Psoas muscle (tissue), 8 donors: ENCODE results near the gene SMC6. TPM values are rescaled to one million over a fixed set of nuclear protein-coding genes. Genes with fewer than 3 reads are reported as not detected.

Experiments used
- ATAC-seq, 4 donors: fragments of 200-7000 bp; cut with Tn5 transposase; one replicate each; pipeline ENCODE4 v1.9.1; 2020; ENCODE audit warnings: moderate library complexity in 3 of 4, mild to moderate bottlenecking in 2 of 4
- DNase-seq, 2 donors: peaks; one replicate each; pipeline ENCODE4 v3.0.0-alpha.2; 2020
- H3K27ac ChIP-seq: fragments of 200-600 bp; one replicate; pipeline ENCODE4 v1.8.0; 2022
- H3K27me3 ChIP-seq, 3 donors: fragments of 200-600 bp in 1 of 3; one replicate each; pipeline versions ENCODE4 v1.6.1 to v1.8.0; 2013 to 2022; ENCODE audit warnings: low read length in 2 of 3, mild to moderate bottlenecking in 2 of 3, moderate library complexity in 1 of 3; ENCODE audit not compliant: insufficient read depth in 3 of 3
- H3K36me3 ChIP-seq, 2 donors: fragments of 200-600 bp in 1 of 2; one replicate each; pipeline versions ENCODE4 v1.6.1 to v1.8.0; 2013 to 2022; ENCODE audit warnings: low read depth in 1 of 2, mild to moderate bottlenecking in 1 of 2, moderate library complexity in 1 of 2; ENCODE audit not compliant: insufficient read depth in 1 of 2
- H3K4me1 ChIP-seq: fragments of 200-600 bp; one replicate; pipeline ENCODE4 v1.8.0; 2022
- H3K4me3 ChIP-seq: fragments of 200-600 bp; one replicate; pipeline ENCODE4 v1.8.0; 2022; ENCODE audit warnings: mild to moderate bottlenecking
- H3K9me3 ChIP-seq: fragments of 200-600 bp; one replicate; pipeline ENCODE4 v1.8.0; 2022
- WGBS, 3 donors: extraction: QIAGEN DNeasy Blood & Tissue Kit; methylation state at CpG; one replicate each; pipeline versions ENCODE4 v1.1.6 to v1.1.7; 2013; 5-methylcytosine and 5-hydroxymethylcytosine counted together
- intact Hi-C, 2 donors: fragments of 100-400 bp; cut with DNase I; formaldehyde crosslinking; loops; one replicate each; pipeline versions ENCODE4 v1.11.0 to v1.14.2; 2022
- polyA plus RNA-seq, 3 donors: library from polyadenylated mRNA; stranded (reverse); fragments of 200-250 nt; gene quantifications; one replicate each; pipeline ENCODE4 v1.2.3, GENCODE V29; 2013
- total RNA-seq, 4 donors: library from RNA; stranded (reverse); fragmentation: NEBNext Ultra II Directional in 2 of 4; extraction: Animal tissue kit (Norgen Biotek cat#: 25700) in 2 of 4; gene quantifications; one replicate each; pipeline versions ENCODE4 v1.2.1 to v1.2.4, GENCODE V29; 2021 to 2023
- TF ChIP-seq, protein P1 (sequence below): fragments of 200-600 bp; IDR thresholded peaks from one replicate; pipeline ENCODE4 v1.8.0; 2022; ENCODE audit warnings: antibody characterized with exemption
- donor health status: healthy with polysubstance abuse.
- donor health status: DM: no; HTN: no; CAD: no; lungs with moderate emphysema.
- donor health status: Bipolar disorder and iron deficiency.
- donor health status: healthy.
- donor health status: DM: yes; HTN: yes; CAD: no.
- donor health status: DM: no; HTN: no; CAD: no.
- donor health status: DM: no; HTN: no; CAD: no.
- donor health status: DM: yes; HTN: yes; CAD: no.

Gene SMC6
- total and polyA plus RNA-seq, 7 donors: 4.8 to 10.5 (median 9.3) TPM

DNA sequence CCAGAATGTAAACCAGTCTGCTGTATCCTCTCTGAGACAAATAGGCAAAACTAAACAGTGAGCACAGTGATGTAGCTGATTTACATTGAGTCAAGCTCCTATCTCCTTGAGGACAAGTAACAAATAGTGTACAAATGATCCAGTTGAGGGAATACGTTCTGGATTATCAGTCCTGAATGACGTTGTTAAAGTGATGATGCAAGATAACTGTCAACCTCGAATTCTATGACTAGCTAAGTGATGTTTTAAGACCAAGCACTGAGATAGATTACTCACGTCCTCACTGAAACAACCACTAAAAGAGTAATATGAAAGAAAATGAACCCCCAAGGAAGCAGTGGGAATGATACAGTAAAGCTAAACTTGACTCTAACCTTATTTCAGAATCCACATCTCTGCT is 46.8 kb downstream of the SMC6 start:
- intact Hi-C loops: no loop called here
- H3K27ac ChIP-seq: no peak overlapping the region
- no peak overlapping the region for H3K4me3 ChIP-seq
- ATAC-seq (no peak), DNase-seq (no peak)
- H3K4me1 ChIP-seq: no peaks in the 10 kb centered on the region
- no peaks in the 10 kb centered on the region for H3K9me3 ChIP-seq
- TF ChIP-seq, protein P1, sequence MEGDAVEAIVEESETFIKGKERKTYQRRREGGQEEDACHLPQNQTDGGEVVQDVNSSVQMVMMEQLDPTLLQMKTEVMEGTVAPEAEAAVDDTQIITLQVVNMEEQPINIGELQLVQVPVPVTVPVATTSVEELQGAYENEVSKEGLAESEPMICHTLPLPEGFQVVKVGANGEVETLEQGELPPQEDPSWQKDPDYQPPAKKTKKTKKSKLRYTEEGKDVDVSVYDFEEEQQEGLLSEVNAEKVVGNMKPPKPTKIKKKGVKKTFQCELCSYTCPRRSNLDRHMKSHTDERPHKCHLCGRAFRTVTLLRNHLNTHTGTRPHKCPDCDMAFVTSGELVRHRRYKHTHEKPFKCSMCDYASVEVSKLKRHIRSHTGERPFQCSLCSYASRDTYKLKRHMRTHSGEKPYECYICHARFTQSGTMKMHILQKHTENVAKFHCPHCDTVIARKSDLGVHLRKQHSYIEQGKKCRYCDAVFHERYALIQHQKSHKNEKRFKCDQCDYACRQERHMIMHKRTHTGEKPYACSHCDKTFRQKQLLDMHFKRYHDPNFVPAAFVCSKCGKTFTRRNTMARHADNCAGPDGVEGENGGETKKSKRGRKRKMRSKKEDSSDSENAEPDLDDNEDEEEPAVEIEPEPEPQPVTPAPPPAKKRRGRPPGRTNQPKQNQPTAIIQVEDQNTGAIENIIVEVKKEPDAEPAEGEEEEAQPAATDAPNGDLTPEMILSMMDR: no peak
- peaks cover 10 to 99% of the 10 kb centered on the region in 2 donors for H3K36me3 ChIP-seq
- WGBS, 3 donors: 93 to 95% (median 93%) methylated on average over 4 of the region's 4 CpGs
- no peaks in the 10 kb centered on the region for H3K27me3 ChIP-seq

DNA sequence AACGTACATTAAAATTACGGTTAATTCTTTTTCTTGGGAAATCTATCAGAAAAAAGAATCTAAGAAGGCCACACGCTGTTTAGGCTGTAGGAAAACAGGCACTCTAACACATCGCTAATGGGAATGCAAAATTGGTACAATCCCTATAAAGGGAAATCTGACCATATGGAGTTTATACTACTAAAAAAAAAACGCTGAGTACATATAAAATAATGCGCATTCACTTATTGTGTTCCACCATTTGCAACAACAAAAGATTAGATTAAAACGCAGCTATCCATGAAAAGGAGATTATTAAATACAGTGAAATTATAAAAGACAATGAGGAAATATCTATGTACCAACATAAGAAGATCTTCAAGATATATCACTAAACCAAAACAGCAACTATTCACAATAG is 62.8 kb downstream of the SMC6 start:
- intact Hi-C loops: no loop called here
- Histone ChIP-seq H3K9me3 (no peaks in the 10 kb centered on the region), H3K36me3 (peaks cover 2 to 70% of the 10 kb centered on the region in 2 donors), H3K27me3 (no peaks in the 10 kb centered on the region), H3K27ac (no peak overlapping the region), H3K4me1 (no peaks in the 10 kb centered on the region), H3K4me3 (no peak overlapping the region)
- ATAC-seq (no peak), DNase-seq (no peak)
- TF ChIP-seq, protein P1: no peak
- 98% methylated on average over 7 of the region's 7 CpGs for WGBS, 3 donors

DNA sequence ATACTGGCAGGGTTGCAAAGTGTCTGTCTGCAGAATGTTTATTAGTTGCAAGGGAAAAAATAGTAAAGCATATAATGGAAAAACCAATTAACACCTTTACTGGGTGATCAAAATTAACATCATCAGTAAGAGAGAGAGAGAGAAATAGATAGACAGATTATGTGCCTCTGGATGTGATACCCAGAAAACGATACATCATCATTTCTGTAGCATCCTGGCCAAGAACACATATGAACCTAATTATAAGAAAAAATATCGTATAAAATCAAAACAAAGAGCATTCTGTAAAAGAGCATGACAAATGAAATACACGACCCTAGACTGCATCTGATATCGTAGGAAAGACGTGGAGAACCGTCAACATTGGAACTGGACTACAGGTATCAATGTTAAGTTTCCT is 64.6 kb downstream of the SMC6 start:
- TF ChIP-seq, protein P1: no peak
- peaks cover 0 to 53% of the 10 kb centered on the region in 2 donors for H3K36me3 ChIP-seq
- no peak for ATAC-seq

DNA sequence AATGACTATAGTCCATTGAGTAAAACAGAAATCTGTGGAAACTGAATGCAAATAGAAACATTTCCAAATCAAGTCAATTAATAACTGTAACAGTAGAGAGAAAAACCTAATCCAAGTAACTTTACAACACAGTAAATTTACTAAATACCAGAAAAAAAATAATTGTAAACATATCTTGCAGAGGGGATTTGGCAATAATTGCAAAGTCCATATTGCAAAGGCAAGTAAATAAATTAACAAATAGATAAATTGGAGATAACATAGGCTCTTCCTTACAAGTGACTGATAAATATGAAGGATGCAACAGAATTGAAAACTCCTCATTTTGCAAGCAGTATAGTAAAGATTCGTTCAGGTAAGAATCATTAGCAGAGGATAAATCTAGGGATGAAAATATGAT is 65.0 kb downstream of the SMC6 start:
- peaks cover 0 to 52% of the 10 kb centered on the region in 2 donors for H3K36me3 ChIP-seq
- ATAC-seq (no peak), DNase-seq (no peak)
- H3K27me3 ChIP-seq: no peaks in the 10 kb centered on the region
- no peak overlapping the region for H3K4me3 ChIP-seq
- H3K9me3 ChIP-seq: no peaks in the 10 kb centered on the region
- TF ChIP-seq, protein P1: no peak
- H3K4me1 ChIP-seq: no peaks in the 10 kb centered on the region
- 86 to 92% (median 88%) methylated on average over 1 of the region's 1 CpG for WGBS, 3 donors
- intact Hi-C loops: no loop called here
- no peak overlapping the region for H3K27ac ChIP-seq

More for the DNA sequence above, 64.6 kb downstream of the SMC6 start:
- Histone ChIP-seq H3K4me3 (no peak overlapping the region), H3K9me3 (no peaks in the 10 kb centered on the region), H3K4me1 (no peaks in the 10 kb centered on the region), H3K27ac (no peak overlapping the region), H3K27me3 (no peaks in the 10 kb centered on the region)
- DNase-seq: no peak
- 79 to 89% (median 82%) methylated on average over 6 of the region's 6 CpGs for WGBS, 3 donors
- intact Hi-C loops: no loop called here

DNA sequence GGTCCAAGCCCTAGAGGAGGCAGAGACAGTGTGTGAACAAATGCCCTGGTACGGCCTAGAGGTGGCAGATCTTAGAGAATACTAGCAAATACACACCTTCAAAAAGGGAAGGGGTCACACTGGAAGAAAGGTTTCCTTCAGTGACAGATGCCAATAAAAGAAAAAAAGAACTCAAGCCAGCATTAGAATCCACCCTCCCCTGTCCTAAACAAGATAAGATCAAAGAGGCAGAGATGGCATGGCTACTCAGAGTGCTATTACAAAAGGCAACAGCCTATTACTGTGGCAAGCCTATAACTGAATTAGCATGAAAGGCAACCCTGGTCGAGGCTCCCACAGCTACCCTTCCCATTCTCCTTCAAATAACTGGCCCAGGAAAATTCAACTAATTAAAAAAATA is 69.6 kb downstream of the SMC6 start:
- TF ChIP-seq, protein P1: no peak
- Histone ChIP-seq H3K36me3 (peaks cover 3 to 66% of the 10 kb centered on the region in 2 donors), H3K4me3 (no peak overlapping the region), H3K27ac (no peak overlapping the region), H3K9me3 (no peaks in the 10 kb centered on the region), H3K4me1 (no peaks in the 10 kb centered on the region), H3K27me3 (no peaks in the 10 kb centered on the region)
- WGBS, 3 donors: 83 to 88% (median 88%) methylated on average over 2 of the region's 2 CpGs
- intact Hi-C loops: no loop called here
- DNase-seq (no peak), ATAC-seq (no peak)
